CD4-positive, alpha-beta memory T cell (primary cell): Measurements from ENCODE around the gene MICALL2. TPM values are rescaled to one million over a fixed set of nuclear protein-coding genes. Genes with fewer than 3 reads are reported as not detected.

Experiments
- CTCF ChIA-PET: fragments of 350-600 bp; sonication (Branson Sonifier 250); formaldehyde crosslinking; loops from one replicate; lab custom pipeline; 2021; ENCODE audit warnings: inconsistent platforms; ENCODE audit not compliant: partially characterized antibody; lab: Charles Lee
- POLR2A ChIA-PET: fragments of 350-600 bp; sonication (Branson Sonifier 250); formaldehyde crosslinking; loops from one replicate; lab custom pipeline; 2021; ENCODE audit not compliant: partially characterized antibody; lab: Charles Lee
- DNase-seq, 5 donors: peaks; one replicate each; pipeline versions ENCODE4 v3.0.0 to v3.0.0-alpha.2; 2020 to 2022; ENCODE audit warnings: mixed read lengths in 1 of 5
- H3K27ac ChIP-seq: one replicate; pipeline ENCODE4 v1.7.0; 2013; ENCODE audit warnings: low read depth, low read length
- H3K27me3 ChIP-seq: 2 replicates; pipeline ENCODE4 v1.7.0; 2013; ENCODE audit warnings: mild to moderate bottlenecking, low read length, moderate library complexity; ENCODE audit not compliant: insufficient read depth
- H3K36me3 ChIP-seq: 2 replicates; pipeline ENCODE4 v1.7.0; 2013; ENCODE audit warnings: mild to moderate bottlenecking, low read length, moderate library complexity; ENCODE audit not compliant: insufficient read depth
- H3K4me1 ChIP-seq: 2 replicates; pipeline ENCODE4 v1.7.0; 2013; ENCODE audit warnings: mild to moderate bottlenecking, low read length, moderate library complexity; ENCODE audit not compliant: insufficient read depth
- H3K4me3 ChIP-seq, 2 donors: one replicate each; pipeline ENCODE4 v1.7.0; 2013; ENCODE audit warnings: low read length in 2 of 2, mild to moderate bottlenecking in 1 of 2
- H3K9me3 ChIP-seq, 2 donors: one replicate each; pipeline ENCODE4 v1.7.0; 2013; ENCODE audit warnings: low read length in 2 of 2, control low read depth in 1 of 2; ENCODE audit not compliant: control insufficient read depth in 1 of 2
- H3K27ac Mint-ChIP-seq, 7 donors: one replicate each; pipeline ENCODE4 v1.8.0; 2020 to 2021; ENCODE audit warnings: mixed read lengths in 7 of 7, mild to moderate bottlenecking in 6 of 7, inconsistent platforms in 3 of 7, moderate library complexity in 3 of 7
- H3K27me3 Mint-ChIP-seq, 2 donors: one replicate each; pipeline ENCODE4 v1.8.0; 2020 to 2021; ENCODE audit warnings: mixed read lengths in 2 of 2
- H3K36me3 Mint-ChIP-seq, 2 donors: one replicate each; pipeline ENCODE4 v1.8.0; 2020 to 2021; ENCODE audit warnings: mixed read lengths in 2 of 2, inconsistent platforms in 1 of 2, mild to moderate bottlenecking in 1 of 2
- H3K4me1 Mint-ChIP-seq, 4 donors: one replicate each; pipeline ENCODE4 v1.8.0; 2020 to 2021; ENCODE audit warnings: mixed read lengths in 4 of 4, mild to moderate bottlenecking in 1 of 4
- H3K4me3 Mint-ChIP-seq, 8 donors: one replicate each; pipeline ENCODE4 v1.8.0; 2020 to 2021; ENCODE audit warnings: mixed read lengths in 8 of 8, mild to moderate bottlenecking in 7 of 8, moderate library complexity in 6 of 8, inconsistent platforms in 3 of 8
- H3K9me3 Mint-ChIP-seq, 8 donors: one replicate each; pipeline ENCODE4 v1.8.0; 2020 to 2021; ENCODE audit warnings: mixed read lengths in 8 of 8, mild to moderate bottlenecking in 5 of 8, inconsistent platforms in 3 of 8, moderate library complexity in 1 of 8
- intact Hi-C: fragments of 100-400 bp; cut with micrococcal nuclease; formaldehyde crosslinking; loops from one replicate; pipeline ENCODE4 v1.15.1; 2023
- polyA plus RNA-seq, 2 donors: library from polyadenylated mRNA; unstranded; fragments of 300-500 nt; fragmentation: Illumina TruSeq; gene quantifications; one replicate each; pipeline ENCODE4 v1.2.3, GENCODE V29; 2021
- total RNA-seq, 2 experiments: library from RNA; stranded (reverse); gene quantifications; one replicate each; pipeline ENCODE4 v1.2.3, GENCODE V29; 2021

MICALL2 gene
- total and polyA plus RNA-seq, 4 experiments from 2014 or later: 0.44 to 3.3 (median 2.6) TPM; not detected in 1

- Mint-ChIP-seq H3K27ac (no peak overlapping the region), H3K36me3 (peaks cover 15 to 36% of the 10 kb centered on the region in 2 donors), H3K9me3 (no peaks in the 10 kb centered on the region), H3K4me3 (no peak overlapping the region), H3K4me1 (peaks cover 0 to 4% (median 2%) of the 10 kb centered on the region in 4 donors), H3K27me3 (no peaks in the 10 kb centered on the region)
- CTCF ChIA-PET: interaction anchor here (1.4 kb wide), 1 partner anchor 11 kb away, joined by 6 read pairs; no protein-coding TSS in a partner anchor
- Histone ChIP-seq H3K27me3 (no peaks in the 10 kb centered on the region), H3K4me3 (no peak overlapping the region), H3K9me3 (no peaks in the 10 kb centered on the region), H3K27ac (no peak overlapping the region), H3K36me3 (peaks cover 38% of the 10 kb centered on the region), H3K4me1 (no peaks in the 10 kb centered on the region)
- no peak for DNase-seq
- intact Hi-C loops: no loop called here
- POLR2A ChIA-PET: no interaction called here
Measured at GRCh38 chr7:1485156-1485555, 25.9 kb upstream of the MICALL2 start.

GRCh38 chr7:1484569-1484968 lies 25.3 kb upstream of the MICALL2 start:
- H3K27me3 ChIP-seq: no peaks in the 10 kb centered on the region
- no peaks in the 10 kb centered on the region for H3K9me3 ChIP-seq
- ChIA-PET CTCF (no interaction called here), POLR2A (no interaction called here)
- H3K9me3 Mint-ChIP-seq: no peaks in the 10 kb centered on the region
- intact Hi-C loops: no loop called here
- H3K36me3 Mint-ChIP-seq: peaks cover 15 to 32% of the 10 kb centered on the region in 2 donors
- peak overlapping the region in 1 of 7 donors; percentile 19 for H3K27ac Mint-ChIP-seq
- H3K27me3 Mint-ChIP-seq: no peaks in the 10 kb centered on the region
- no peak overlapping the region for H3K27ac ChIP-seq
- DNase-seq: no peak
- H3K36me3 ChIP-seq: peaks cover 38% of the 10 kb centered on the region
- H3K4me3 ChIP-seq: no peak overlapping the region
- peaks cover 0 to 4% (median 2%) of the 10 kb centered on the region in 4 donors for H3K4me1 Mint-ChIP-seq
- H3K4me3 Mint-ChIP-seq: no peak overlapping the region
- no peaks in the 10 kb centered on the region for H3K4me1 ChIP-seq

- CTCF ChIA-PET: no interaction called here
- intact Hi-C loops: no loop called here
Measured at GRCh38 chr7:1483536-1484505, 24.6 kb upstream of the MICALL2 start.

GRCh38 chr7:1483079-1483478 lies 23.8 kb upstream of the MICALL2 start:
- no peaks in the 10 kb centered on the region for H3K27me3 ChIP-seq
- no peak overlapping the region for H3K4me3 ChIP-seq
- H3K36me3 Mint-ChIP-seq: peaks cover 5 to 20% of the 10 kb centered on the region in 2 donors
- H3K36me3 ChIP-seq: peaks cover 27% of the 10 kb centered on the region
- POLR2A ChIA-PET: interaction anchor here (0.6 kb wide), 1 partner anchor 12 kb away, joined by 3 read pairs; no protein-coding TSS in a partner anchor
- no peaks in the 10 kb centered on the region for H3K27me3 Mint-ChIP-seq
- H3K9me3 ChIP-seq: no peaks in the 10 kb centered on the region
- no peak overlapping the region for H3K27ac ChIP-seq
- H3K27ac Mint-ChIP-seq: no peak overlapping the region
- no peaks in the 10 kb centered on the region for H3K9me3 Mint-ChIP-seq
- peaks cover 0 to 4% (median 0%) of the 10 kb centered on the region in 4 donors for H3K4me1 Mint-ChIP-seq
- intact Hi-C loops: no loop called here
- H3K4me3 Mint-ChIP-seq: no peak overlapping the region
- no peak for DNase-seq
- CTCF ChIA-PET: no interaction called here
- no peaks in the 10 kb centered on the region for H3K4me1 ChIP-seq

More at GRCh38 chr7:1483536-1484505, 24.6 kb upstream of the MICALL2 start:
- H3K9me3 ChIP-seq: no peaks in the 10 kb centered on the region
- Mint-ChIP-seq H3K9me3 (no peaks in the 10 kb centered on the region), H3K4me3 (no peak overlapping the region), H3K27me3 (no peaks in the 10 kb centered on the region), H3K36me3 (peaks cover 12 to 28% of the 10 kb centered on the region in 2 donors), H3K4me1 (peaks cover 0 to 4% (median 2%) of the 10 kb centered on the region in 4 donors), H3K27ac (no peak overlapping the region)
- H3K27ac ChIP-seq: no peak overlapping the region
- no peaks in the 10 kb centered on the region for H3K4me1 ChIP-seq
- no peak for DNase-seq
- POLR2A ChIA-PET: interaction anchor here (0.6 kb wide), 1 partner anchor 13 kb away, joined by 3 read pairs; no protein-coding TSS in a partner anchor
- H3K36me3 ChIP-seq: peaks cover 35% of the 10 kb centered on the region
- H3K4me3 ChIP-seq: no peak overlapping the region
- H3K27me3 ChIP-seq: no peaks in the 10 kb centered on the region

- H3K4me3 Mint-ChIP-seq: no peak overlapping the region
- CTCF ChIA-PET: no interaction called here
- no peaks in the 10 kb centered on the region for H3K9me3 Mint-ChIP-seq
Measured at GRCh38 chr7:1481300-1481699, 22.0 kb upstream of the MICALL2 start.

GRCh38 chr7:1480670-1481069 lies 21.4 kb upstream of the MICALL2 start:
- Mint-ChIP-seq H3K36me3 (peaks cover 5 to 19% of the 10 kb centered on the region in 2 donors), H3K4me3 (no peak overlapping the region), H3K4me1 (peaks cover 0 to 4% (median 0%) of the 10 kb centered on the region in 4 donors), H3K9me3 (no peaks in the 10 kb centered on the region), H3K27ac (no peak overlapping the region), H3K27me3 (no peaks in the 10 kb centered on the region)
- no peaks in the 10 kb centered on the region for H3K9me3 ChIP-seq
- H3K36me3 ChIP-seq: peaks cover 20% of the 10 kb centered on the region
- CTCF ChIA-PET: no interaction called here
- no peaks in the 10 kb centered on the region for H3K4me1 ChIP-seq
- POLR2A ChIA-PET: no interaction called here
- DNase-seq: no peak
- intact Hi-C loops: no loop called here
- H3K27me3 ChIP-seq: no peaks in the 10 kb centered on the region
- H3K27ac ChIP-seq: no peak overlapping the region
- H3K4me3 ChIP-seq: no peak overlapping the region

More at GRCh38 chr7:1481300-1481699, 22.0 kb upstream of the MICALL2 start:
- POLR2A ChIA-PET: no interaction called here
- intact Hi-C loops: no loop called here
- H3K36me3 ChIP-seq: peaks cover 20% of the 10 kb centered on the region
- Mint-ChIP-seq H3K27me3 (no peaks in the 10 kb centered on the region), H3K27ac (no peak overlapping the region), H3K4me1 (peaks cover 0 to 4% (median 0%) of the 10 kb centered on the region in 4 donors), H3K36me3 (peaks cover 5 to 22% of the 10 kb centered on the region in 2 donors)
- no peak overlapping the region for H3K27ac ChIP-seq
- H3K4me1 ChIP-seq: no peaks in the 10 kb centered on the region
- DNase-seq: no peak
- H3K4me3 ChIP-seq: no peak overlapping the region
- H3K9me3 ChIP-seq: no peaks in the 10 kb centered on the region
- no peaks in the 10 kb centered on the region for H3K27me3 ChIP-seq

GRCh38 chr7:1479287-1479686 lies 20.0 kb upstream of the MICALL2 start:
- CTCF ChIA-PET: no interaction called here
- no peak overlapping the region for H3K27ac Mint-ChIP-seq
- Histone ChIP-seq H3K4me3 (no peak overlapping the region), H3K27ac (no peak overlapping the region), H3K4me1 (peaks cover 7% of the 10 kb centered on the region), H3K36me3 (peaks cover 17% of the 10 kb centered on the region), H3K9me3 (no peaks in the 10 kb centered on the region), H3K27me3 (no peaks in the 10 kb centered on the region)
- peaks cover 2 to 17% (median 7%) of the 10 kb centered on the region in 4 donors for H3K4me1 Mint-ChIP-seq
- H3K4me3 Mint-ChIP-seq: no peak overlapping the region
- no peak for DNase-seq
- intact Hi-C loops: no loop called here
- no peaks in the 10 kb centered on the region for H3K27me3 Mint-ChIP-seq
- peaks cover 8 to 18% of the 10 kb centered on the region in 2 donors for H3K36me3 Mint-ChIP-seq
- POLR2A ChIA-PET: no interaction called here
- no peaks in the 10 kb centered on the region for H3K9me3 Mint-ChIP-seq
